HCT116 (cell line): ENCODE results near the gene SNX22.

Experiments used
- EZH2 ChIP-seq: fragments of 200-600 bp; sonication (generic); IDR thresholded peaks from 2 replicates; pipeline ENCODE4 v1.6.1; 2017; ENCODE audit warnings: antibody characterized with exemption, mixed run types
- POLR2AphosphoS5 ChIP-seq: IDR thresholded peaks from 2 replicates; pipeline ENCODE4 v1.6.1; 2011; ENCODE audit warnings: mild to moderate bottlenecking, low read depth, low read length, moderate library complexity
- RAD21 ChIP-seq: IDR thresholded peaks from 2 replicates; pipeline ENCODE4 v1.6.1; 2012; ENCODE audit warnings: low read depth, mild to moderate bottlenecking
- TCF7L2 ChIP-seq: IDR thresholded peaks from 2 replicates; pipeline ENCODE4 v1.7.0; 2011; ENCODE audit warnings: borderline replicate concordance, inconsistent platforms; ENCODE audit not compliant: insufficient read depth, insufficient read length; ENCODE audit errors: extremely low read depth
- ZFX ChIP-seq: fragments of 450-650 bp; IDR thresholded peaks from 2 replicates; pipeline ENCODE4 v1.6.1; 2017
- ZNF274 ChIP-seq: fragments of 200-500 bp; sonication (Bioruptor generic); IDR thresholded peaks from 2 replicates; pipeline ENCODE4 v1.6.1; 2014; ENCODE audit warnings: mild to moderate bottlenecking, low read depth, low read length, inconsistent platforms
- TF ChIP-seq, protein P1 (sequence below), 3 experiments: fragments of 200-600 bp in 1 of 3; sonication (generic) in 1 of 3; IDR thresholded peaks in 2 of 3; conservative IDR thresholded peaks in 1 of 3; 2 replicates each; pipeline ENCODE4 v1.5.1; 2012 to 2017; ENCODE audit warnings: low read depth in 2 of 3, low read length in 2 of 3, antibody characterized with exemption in 1 of 3, borderline replicate concordance in 1 of 3, control low read depth in 1 of 3, mild to moderate bottlenecking in 1 of 3, mixed read lengths in 1 of 3, mixed run types in 1 of 3, moderate library complexity in 1 of 3; ENCODE audit not compliant: insufficient read depth in 1 of 3
- TF ChIP-seq, protein P2 (sequence below): IDR thresholded peaks from 2 replicates; pipeline ENCODE4 v1.6.1; 2012; ENCODE audit warnings: low read depth

DNA sequence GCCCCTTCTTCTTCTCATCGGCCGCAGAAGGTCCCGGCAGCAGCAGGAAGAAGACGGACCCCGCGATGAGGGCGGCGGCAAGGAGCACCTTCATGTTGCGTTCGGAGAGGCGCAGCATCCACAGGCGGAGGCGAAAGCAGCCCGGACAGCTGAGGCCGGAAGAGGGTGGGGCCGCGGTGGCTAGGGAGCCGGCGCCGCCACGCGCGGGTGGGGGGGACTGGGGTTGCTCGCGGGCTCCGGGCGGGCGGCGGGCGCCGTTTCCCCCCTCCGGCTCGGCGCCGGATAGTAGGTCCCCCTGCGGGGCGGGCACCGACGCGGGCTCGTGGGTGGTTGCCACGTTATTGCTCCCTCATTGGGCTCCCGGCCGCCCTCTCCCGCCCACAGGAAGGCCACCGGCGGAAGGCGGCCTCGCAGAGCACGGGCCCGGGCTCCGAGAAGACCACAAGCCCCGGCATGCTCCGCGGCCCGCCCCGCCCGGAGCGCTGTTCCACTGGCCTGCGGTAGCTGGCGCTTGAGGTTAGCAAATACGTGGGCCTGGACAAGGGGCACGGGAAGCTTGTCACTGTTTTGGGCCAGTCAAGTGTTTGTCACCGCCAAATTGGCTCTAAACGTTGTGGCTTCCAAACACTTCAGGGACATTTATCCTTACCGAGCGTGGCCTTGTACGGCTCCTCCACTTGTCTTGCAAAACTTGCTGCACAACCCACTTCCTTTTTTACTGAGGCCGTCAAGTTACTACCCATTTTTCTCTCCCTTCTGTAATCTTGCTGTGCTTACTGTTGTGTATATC, 11.5 kb downstream of the SNX22 start, which contains the start of gene PPIB:
- TF ChIP-seq ZFX (peak; percentile 80; the same call in 1 of the 2 replicates), ZNF274 (no peak), POLR2AphosphoS5 (peak; percentile 89), TCF7L2 (peak; percentile 55), EZH2 (no peak), RAD21 (peak; percentile 88)
- TF ChIP-seq, protein P1, sequence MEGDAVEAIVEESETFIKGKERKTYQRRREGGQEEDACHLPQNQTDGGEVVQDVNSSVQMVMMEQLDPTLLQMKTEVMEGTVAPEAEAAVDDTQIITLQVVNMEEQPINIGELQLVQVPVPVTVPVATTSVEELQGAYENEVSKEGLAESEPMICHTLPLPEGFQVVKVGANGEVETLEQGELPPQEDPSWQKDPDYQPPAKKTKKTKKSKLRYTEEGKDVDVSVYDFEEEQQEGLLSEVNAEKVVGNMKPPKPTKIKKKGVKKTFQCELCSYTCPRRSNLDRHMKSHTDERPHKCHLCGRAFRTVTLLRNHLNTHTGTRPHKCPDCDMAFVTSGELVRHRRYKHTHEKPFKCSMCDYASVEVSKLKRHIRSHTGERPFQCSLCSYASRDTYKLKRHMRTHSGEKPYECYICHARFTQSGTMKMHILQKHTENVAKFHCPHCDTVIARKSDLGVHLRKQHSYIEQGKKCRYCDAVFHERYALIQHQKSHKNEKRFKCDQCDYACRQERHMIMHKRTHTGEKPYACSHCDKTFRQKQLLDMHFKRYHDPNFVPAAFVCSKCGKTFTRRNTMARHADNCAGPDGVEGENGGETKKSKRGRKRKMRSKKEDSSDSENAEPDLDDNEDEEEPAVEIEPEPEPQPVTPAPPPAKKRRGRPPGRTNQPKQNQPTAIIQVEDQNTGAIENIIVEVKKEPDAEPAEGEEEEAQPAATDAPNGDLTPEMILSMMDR (IDR thresholded peaks at IDR 0.05 in 2 of 3, conservative IDR thresholded peaks at IDR 0.05 in 1 of 3; ENCODE audit: borderline replicate concordance in 1 of 3, insufficient read depth in 1 of 3, low read depth in 2 of 3, low read length in 2 of 3) = peak; percentile 28 to 62 (median 52)
- TF ChIP-seq, protein P2, sequence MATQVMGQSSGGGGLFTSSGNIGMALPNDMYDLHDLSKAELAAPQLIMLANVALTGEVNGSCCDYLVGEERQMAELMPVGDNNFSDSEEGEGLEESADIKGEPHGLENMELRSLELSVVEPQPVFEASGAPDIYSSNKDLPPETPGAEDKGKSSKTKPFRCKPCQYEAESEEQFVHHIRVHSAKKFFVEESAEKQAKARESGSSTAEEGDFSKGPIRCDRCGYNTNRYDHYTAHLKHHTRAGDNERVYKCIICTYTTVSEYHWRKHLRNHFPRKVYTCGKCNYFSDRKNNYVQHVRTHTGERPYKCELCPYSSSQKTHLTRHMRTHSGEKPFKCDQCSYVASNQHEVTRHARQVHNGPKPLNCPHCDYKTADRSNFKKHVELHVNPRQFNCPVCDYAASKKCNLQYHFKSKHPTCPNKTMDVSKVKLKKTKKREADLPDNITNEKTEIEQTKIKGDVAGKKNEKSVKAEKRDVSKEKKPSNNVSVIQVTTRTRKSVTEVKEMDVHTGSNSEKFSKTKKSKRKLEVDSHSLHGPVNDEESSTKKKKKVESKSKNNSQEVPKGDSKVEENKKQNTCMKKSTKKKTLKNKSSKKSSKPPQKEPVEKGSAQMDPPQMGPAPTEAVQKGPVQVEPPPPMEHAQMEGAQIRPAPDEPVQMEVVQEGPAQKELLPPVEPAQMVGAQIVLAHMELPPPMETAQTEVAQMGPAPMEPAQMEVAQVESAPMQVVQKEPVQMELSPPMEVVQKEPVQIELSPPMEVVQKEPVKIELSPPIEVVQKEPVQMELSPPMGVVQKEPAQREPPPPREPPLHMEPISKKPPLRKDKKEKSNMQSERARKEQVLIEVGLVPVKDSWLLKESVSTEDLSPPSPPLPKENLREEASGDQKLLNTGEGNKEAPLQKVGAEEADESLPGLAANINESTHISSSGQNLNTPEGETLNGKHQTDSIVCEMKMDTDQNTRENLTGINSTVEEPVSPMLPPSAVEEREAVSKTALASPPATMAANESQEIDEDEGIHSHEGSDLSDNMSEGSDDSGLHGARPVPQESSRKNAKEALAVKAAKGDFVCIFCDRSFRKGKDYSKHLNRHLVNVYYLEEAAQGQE = no peak
